GM12872 (cell line): Measurements from ENCODE around the gene NADSYN1.

ENCODE experiments used
- CTCF ChIP-seq: IDR thresholded peaks from 3 replicates; pipeline ENCODE4 v1.5.1; 2011; ENCODE audit warnings: low read depth, mild to moderate bottlenecking, low read length, moderate library complexity; ENCODE audit not compliant: insufficient read depth

NADSYN1 gene

GRCh38 chr11:71485063-71485399 is 32.0 kb downstream of the NADSYN1 start:
- no peak for TF ChIP-seq CTCF

GRCh38 chr11:71485466-71485865 is 32.5 kb downstream of the NADSYN1 start:
- TF ChIP-seq CTCF = no peak

GRCh38 chr11:71486320-71486719 is 33.3 kb downstream of the NADSYN1 start:
- TF ChIP-seq CTCF = no peak

- TF ChIP-seq CTCF = no peak
Observed at GRCh38 chr11:71488681-71489270, 35.8 kb downstream of the NADSYN1 start.

- TF ChIP-seq CTCF = no peak
Observed at GRCh38 chr11:71489311-71490043, 36.5 kb downstream of the NADSYN1 start.

GRCh38 chr11:71490044-71490730 is 37.2 kb downstream of the NADSYN1 start:
- TF ChIP-seq CTCF = no peak

GRCh38 chr11:71490731-71491390 is 37.9 kb downstream of the NADSYN1 start:
- TF ChIP-seq CTCF = no peak
